GM21723 (cell line): ENCODE results near the gene KLF13.

Experiments used
- ATAC-seq: cut with Tn5 transposase; IDR thresholded peaks from one replicate; pipeline ENCODE4 v1.9.1; 2021; ENCODE audit warnings: mild to moderate bottlenecking, moderate library complexity; ENCODE audit not compliant: unreplicated experiment

Gene KLF13

GRCh38 chr15:31314380-31314779 lies 12.3 kb upstream of the KLF13 start:
- no peak for ATAC-seq

GRCh38 chr15:31316135-31316795 lies 10.4 kb upstream of the KLF13 start:
- no peak for ATAC-seq

- no peak for ATAC-seq
Measured at GRCh38 chr15:31317017-31317416, 9.6 kb upstream of the KLF13 start.

GRCh38 chr15:31317421-31318327 lies 9.0 kb upstream of the KLF13 start:
- ATAC-seq = no peak

- no peak for ATAC-seq
Measured at GRCh38 chr15:31318429-31318828, 8.2 kb upstream of the KLF13 start.

- ATAC-seq = no peak
Measured at GRCh38 chr15:31320022-31320421, 6.6 kb upstream of the KLF13 start.

- no peak for ATAC-seq
Measured at GRCh38 chr15:31321418-31321817, 5.2 kb upstream of the KLF13 start.

GRCh38 chr15:31322504-31322903 lies 4.1 kb upstream of the KLF13 start:
- ATAC-seq = no peak

- no peak for ATAC-seq
Measured at GRCh38 chr15:31323627-31324026, 3.0 kb upstream of the KLF13 start.

GRCh38 chr15:31324186-31324585 lies 2.4 kb upstream of the KLF13 start:
- no peak for ATAC-seq

- no peak for ATAC-seq
Measured at GRCh38 chr15:31324806-31325594, 1.6 kb upstream of the KLF13 start.

GRCh38 chr15:31325595-31326155 lies 960 bp upstream of the KLF13 start:
- ATAC-seq = peak; percentile 7

GRCh38 chr15:31326875-31327668 lies 437 bp downstream of the KLF13 start:
- ATAC-seq = peak; percentile 14

GRCh38 chr15:31327669-31328427 lies 1.2 kb downstream of the KLF13 start:
- ATAC-seq = no peak

- no peak for ATAC-seq
Measured at GRCh38 chr15:31328428-31328968, 1.9 kb downstream of the KLF13 start.

- ATAC-seq = no peak
Measured at GRCh38 chr15:31328969-31329639, 2.5 kb downstream of the KLF13 start.

GRCh38 chr15:31329640-31330010 lies 3.0 kb downstream of the KLF13 start:
- ATAC-seq = no peak

- ATAC-seq = no peak
Measured at GRCh38 chr15:31330111-31330785, 3.6 kb downstream of the KLF13 start.
